OCI-LY7 (cell line): ENCODE measurements around the gene ANKLE1. TPM values are rescaled to one million over a fixed set of nuclear protein-coding genes. Genes with fewer than 3 reads are reported as not detected.

Experiments
- BruUV-seq: library from RNA; stranded (reverse); fragments of 400-500 nt; replicated peaks from 2 replicates; lab custom pipeline; 2021; lab: Mats Ljungman, UMichigan
- CTCF ChIA-PET: fragments of 300-600 bp; sonication (Branson Sonifier 250); formaldehyde crosslinking; loops from one replicate; lab custom pipeline; 2022; ENCODE audit warnings: antibody characterized with exemption; ENCODE audit not compliant: unreplicated experiment; lab: Charles Lee
- POLR2A ChIA-PET: fragments of 300-600 bp; sonication (Branson Sonifier 250); formaldehyde crosslinking; loops from one replicate; lab custom pipeline; 2022; ENCODE audit warnings: antibody characterized with exemption; lab: Charles Lee
- DNase-seq: peaks from one replicate; pipeline ENCODE4 v3.0.0-alpha.2; 2015; ENCODE audit warnings: low spot score
- H2AFZ ChIP-seq: fragments of 200-600 bp; sonication (generic), shearing (Covaris generic); 2 replicates; pipeline ENCODE4 v1.6.1; 2014; ENCODE audit warnings: mild to moderate bottlenecking, antibody characterized with exemption, low read length, moderate library complexity
- H3K27ac ChIP-seq: fragments of 200-600 bp; sonication (generic); 2 replicates; pipeline ENCODE4 v1.5.1; 2014; ENCODE audit warnings: mixed run types, low read depth, mild to moderate bottlenecking, moderate library complexity, low read length, inconsistent platforms; ENCODE audit not compliant: poor library complexity, severe bottlenecking
- H3K36me3 ChIP-seq: fragments of 200-600 bp; sonication (generic); 2 replicates; pipeline ENCODE4 v1.6.1; 2014; ENCODE audit warnings: mild to moderate bottlenecking, antibody characterized with exemption, low read length, moderate library complexity, mixed read lengths; ENCODE audit not compliant: insufficient read depth
- H3K4me1 ChIP-seq: fragments of 200-600 bp; sonication (generic); 2 replicates; pipeline ENCODE4 v1.5.1; 2014; ENCODE audit warnings: mild to moderate bottlenecking, low read length; ENCODE audit not compliant: insufficient read depth, poor library complexity, severe bottlenecking
- H3K4me2 ChIP-seq: fragments of 200-600 bp; sonication (generic); 2 replicates; pipeline ENCODE4 v1.6.1; 2014; ENCODE audit warnings: mild to moderate bottlenecking, low read length
- H3K4me3 ChIP-seq: fragments of 200-600 bp; sonication (generic); 2 replicates; pipeline ENCODE4 v1.5.1; 2014; ENCODE audit warnings: mild to moderate bottlenecking, low read depth, low read length; ENCODE audit not compliant: poor library complexity, severe bottlenecking
- H3K79me2 ChIP-seq: fragments of 200-600 bp; sonication (generic); 2 replicates; pipeline ENCODE4 v1.6.1; 2016; ENCODE audit warnings: low read depth, mild to moderate bottlenecking, low read length, moderate library complexity, mixed read lengths; ENCODE audit not compliant: insufficient read depth
- H3K9me2 ChIP-seq: fragments of 200-600 bp; sonication (generic); 2 replicates; pipeline ENCODE4 v1.6.1; 2016; ENCODE audit warnings: mild to moderate bottlenecking, low read length, mixed read lengths; ENCODE audit not compliant: insufficient read depth
- H3K9me3 ChIP-seq: fragments of 200-600 bp; sonication (generic); 2 replicates; pipeline ENCODE4 v1.6.1; 2014; ENCODE audit warnings: mild to moderate bottlenecking, mixed run types, low read length, mixed read lengths
- H4K20me1 ChIP-seq: fragments of 200-600 bp; sonication (generic); 2 replicates; pipeline ENCODE4 v1.6.1; 2014; ENCODE audit warnings: mild to moderate bottlenecking, antibody characterized with exemption, low read length, moderate library complexity, mixed read lengths; ENCODE audit not compliant: insufficient read depth
- CTCF ChIP-seq: fragments of 200-600 bp; sonication (generic); conservative IDR thresholded peaks from 2 replicates; pipeline ENCODE4 v1.5.1; 2014; ENCODE audit warnings: mild to moderate bottlenecking, antibody characterized with exemption, low read length, moderate library complexity, mixed read lengths
- EZH2phosphoT487 ChIP-seq: fragments of 200-600 bp; sonication (generic); IDR thresholded peaks from 2 replicates; pipeline ENCODE4 v1.6.1; 2018; ENCODE audit warnings: low read depth, borderline replicate concordance, mild to moderate bottlenecking, mixed run types, antibody characterized with exemption, low read length, moderate library complexity, mixed read lengths
- intact Hi-C: fragments of 100-400 bp; cut with micrococcal nuclease; formaldehyde crosslinking; loops from one replicate; pipeline ENCODE4 v1.10.0; 2022; ENCODE audit not compliant: unreplicated experiment
- total RNA-seq, 2 experiments: library from RNA; depleted of rRNA in 1 of 2; stranded (reverse); fragments of >200 nt in 1 of 2; shearing (Covaris generic) in 1 of 2; gene quantifications; 2 replicates each; pipeline ENCODE4 v1.2.3, GENCODE V29; 2014 to 2022

ANKLE1 gene
- total RNA-seq, 2 experiments from 2014 or later: 45.1 to 59.4 TPM

GRCh38 chr19:17303940-17304267 is 22.2 kb downstream of the ANKLE1 start:
- BruUV-seq: no TSS peak
- H3K36me3 ChIP-seq: peaks cover 7% of the 10 kb centered on the region
- peaks cover 40% of the 10 kb centered on the region for H3K4me1 ChIP-seq
- TF ChIP-seq CTCF: no peak
- no peak for TF ChIP-seq EZH2phosphoT487
- peak overlapping the region; percentile 90 for H3K27ac ChIP-seq
- ChIA-PET POLR2A (no interaction called here), CTCF (interaction anchor here (1.4 kb wide), 1 partner anchor 10 kb away, joined by 3 read pairs; no protein-coding TSS in a partner anchor)
- H3K9me2 ChIP-seq: no peaks in the 10 kb centered on the region
- no peak for DNase-seq
- peak overlapping the region; percentile 74 for H3K4me3 ChIP-seq
- intact Hi-C loops: no loop called here
- peak overlapping the region; percentile 29; the same call in 1 of the 2 replicates for H2AFZ ChIP-seq
- H4K20me1 ChIP-seq: no peaks in the 10 kb centered on the region
- H3K4me2 ChIP-seq: peak overlapping the region; percentile 95
- H3K9me3 ChIP-seq: no peaks in the 10 kb centered on the region
- H3K79me2 ChIP-seq: peaks cover 8% of the 10 kb centered on the region

GRCh38 chr19:17304386-17305215 is 22.9 kb downstream of the ANKLE1 start:
- TF ChIP-seq EZH2phosphoT487: no peak
- TF ChIP-seq CTCF: no peak
- BruUV-seq: no TSS peak
- Histone ChIP-seq H3K9me2 (no peaks in the 10 kb centered on the region), H3K36me3 (0 out of 2 replicates have a peak, but pooled peaks cover 5% of the 10 kb centered on the region), H3K79me2 (peaks cover 10% of the 10 kb centered on the region), H3K4me1 (peaks cover 43% of the 10 kb centered on the region), H3K4me2 (peak overlapping the region; percentile 54), H3K27ac (peak overlapping the region; percentile 90), H3K4me3 (peak overlapping the region; percentile 19), H3K9me3 (no peaks in the 10 kb centered on the region), H4K20me1 (no peaks in the 10 kb centered on the region), H2AFZ (peak overlapping the region; percentile 4; the same call in 1 of the 2 replicates)
- CTCF ChIA-PET: interaction anchor here (0.6 to 1.2 kb wide), 5 partner anchors 10 to 225 kb away, joined by 3 to 4 read pairs (median 3); partner anchors contain the start of gene USHBP1
- POLR2A ChIA-PET: interaction anchor here (0.8 to 1.1 kb wide), 3 partner anchors 28 to 101 kb away, joined by 4 to 8 read pairs (median 6); partner anchors contain the start of gene BST2
- no peak for DNase-seq
- intact Hi-C loops: loop anchor here (1.0 to 5.0 kb wide), 2 partner anchors 12 to 448 kb away; partner anchors contain the start of gene FCHO1
